Daoy (cell line): ENCODE data around the gene FAM193B. TPM values are rescaled to one million over a fixed set of nuclear protein-coding genes. Genes with fewer than 3 reads are reported as not detected.
"Not testable (repeated sequence)": the region's sequence is repeated elsewhere in the genome, so short reads cannot be mapped to it uniquely, and the experiment has no call there.

Experiments used
- DNase-seq: peaks from one replicate; pipeline ENCODE4 v3.0.0-alpha.2; 2015; ENCODE audit warnings: low read depth
- total RNA-seq: library from RNA; depleted of rRNA; stranded (reverse); fragments of >200 nt; shearing (Covaris generic); gene quantifications from 2 replicates; pipeline ENCODE4 v1.2.3, GENCODE V29; 2014

FAM193B gene
- total RNA-seq, 1 experiment from 2014 or later = 26.7 TPM

- no peak for DNase-seq
These were observed 21.8 kb upstream of the FAM193B start for GRCh38 chr5:177576169-177576568.

- no peak for DNase-seq
These were observed 21.1 kb upstream of the FAM193B start for GRCh38 chr5:177575488-177575887.

GRCh38 chr5:177569894-177570293 is 15.5 kb upstream of the FAM193B start:
- no peak for DNase-seq

GRCh38 chr5:177568326-177568725 is 14.0 kb upstream of the FAM193B start:
- DNase-seq = peak; percentile 35

- DNase-seq = no peak
These were observed 10.7 kb upstream of the FAM193B start for GRCh38 chr5:177565046-177565445.

GRCh38 chr5:177559446-177559941 is 5.1 kb upstream of the FAM193B start:
- not testable (repeated sequence) for DNase-seq

- DNase-seq = no peak
These were observed 3.4 kb upstream of the FAM193B start for GRCh38 chr5:177557796-177558195.

GRCh38 chr5:177557041-177557647 is 2.8 kb upstream of the FAM193B start:
- peak; percentile 53 for DNase-seq

- DNase-seq = no peak
These were observed 1.3 kb upstream of the FAM193B start for GRCh38 chr5:177555665-177556064.

GRCh38 chr5:177555228-177555627 is 865 bp upstream of the FAM193B start:
- DNase-seq = no peak

- peak; percentile 36 for DNase-seq
These were observed 513 bp downstream of the FAM193B start for GRCh38 chr5:177553671-177554429.

- no peak for DNase-seq
These were observed 1.4 kb downstream of the FAM193B start for GRCh38 chr5:177552839-177553455.

GRCh38 chr5:177550122-177550521 is 4.2 kb downstream of the FAM193B start:
- DNase-seq = no peak

- no peak for DNase-seq
These were observed 5.9 kb downstream of the FAM193B start for GRCh38 chr5:177548495-177548894.

GRCh38 chr5:177547736-177548135 is 6.6 kb downstream of the FAM193B start:
- DNase-seq = no peak

GRCh38 chr5:177546258-177546741 is 8.1 kb downstream of the FAM193B start:
- DNase-seq = peak; percentile 95

GRCh38 chr5:177545487-177546257 is 8.7 kb downstream of the FAM193B start:
- peak; percentile 63 for DNase-seq

GRCh38 chr5:177542816-177543465 is 11.4 kb downstream of the FAM193B start:
- DNase-seq = no peak

- DNase-seq = no peak
These were observed 13.9 kb downstream of the FAM193B start for GRCh38 chr5:177540438-177540837.

GRCh38 chr5:177539411-177539810 is 15.0 kb downstream of the FAM193B start:
- DNase-seq = no peak

- DNase-seq = no peak
These were observed 15.5 kb downstream of the FAM193B start for GRCh38 chr5:177538876-177539275.
